GM12878 (cell line): ENCODE data around the gene LPIN1. TPM values are rescaled to one million over a fixed set of nuclear protein-coding genes. Genes with fewer than 3 reads are reported as not detected.

ENCODE experiments used
- ATAC-seq: fragments of 200-7000 bp; cut with Tn5 transposase; 3 replicates; pipeline ENCODE4 v1.9.1; 2020; ENCODE audit warnings: mild to moderate bottlenecking, moderate library complexity
- BruUV-seq: library from RNA; stranded (reverse); fragments of 400-500 nt; replicated peaks from 2 replicates; lab custom pipeline; 2021; lab: Mats Ljungman, UMichigan
- CTCF ChIA-PET: fragments of 300-600 bp; sonication (Branson Sonifier 250); formaldehyde crosslinking; extraction: SDS; loops from one replicate; lab custom pipeline; 2021; ENCODE audit warnings: inconsistent platforms; lab: Yijun Ruan, JAX
- POLR2A ChIA-PET: fragments of 350-600 bp; formaldehyde crosslinking; extraction: SDS; loops from one replicate; lab custom pipeline; 2021; ENCODE audit warnings: inconsistent platforms; lab: Charles Lee
- RAD21 ChIA-PET: fragments of 300-600 bp; sonication (Branson Sonifier 250); formaldehyde crosslinking; loops from one replicate; lab custom pipeline; 2023; ENCODE audit warnings: antibody characterized with exemption; ENCODE audit not compliant: unreplicated experiment; lab: Charles Lee
- SMC1A ChIA-PET: fragments of 300-600 bp; sonication (Branson Sonifier 250); formaldehyde crosslinking; loops from one replicate; lab custom pipeline; 2023; ENCODE audit not compliant: unreplicated experiment, uncharacterized antibody; lab: Charles Lee
- DNase-seq: peaks from one replicate; pipeline ENCODE4 v3.0.0-alpha.2; 2011; ENCODE audit warnings: low read depth, low spot score
- FAIRE-seq: peaks from 3 replicates; lab custom pipeline; 2011; peaks lifted over from hg19 to GRCh38; lab: Jason Lieb, UNC
- H2AFZ ChIP-seq: 2 replicates; pipeline ENCODE4 v1.6.0; 2011; ENCODE audit warnings: low read depth, low read length, control low read depth; ENCODE audit not compliant: control insufficient read depth
- H3K27ac ChIP-seq: 2 replicates; pipeline ENCODE4 v1.5.1; 2011; ENCODE audit warnings: control low read depth; ENCODE audit not compliant: control insufficient read depth, insufficient read depth
- H3K27me3 ChIP-seq, 2 experiments: replicated peaks in 1 of 2; 2 replicates each; pipeline versions ENCODE4 v1.6.0 to v1.6.1; 2011; ENCODE audit warnings: low read length in 1 of 2; ENCODE audit not compliant: control insufficient read depth in 2 of 2, insufficient read depth in 2 of 2
- H3K36me3 ChIP-seq, 2 experiments: 2 replicates each; pipeline ENCODE4 v1.5.1; 2011; ENCODE audit warnings: low read length in 1 of 2; ENCODE audit not compliant: control insufficient read depth in 2 of 2, insufficient read depth in 2 of 2
- H3K4me1 ChIP-seq: 2 replicates; pipeline ENCODE4 v1.6.1; 2011; ENCODE audit warnings: mild to moderate bottlenecking, low read length, moderate library complexity, mixed read lengths; ENCODE audit not compliant: control insufficient read depth, insufficient read depth
- H3K4me2 ChIP-seq: 2 replicates; pipeline ENCODE4 v1.6.0; 2011; ENCODE audit warnings: control low read depth; ENCODE audit not compliant: control insufficient read depth, insufficient read depth
- H3K4me3 ChIP-seq: fragments of 200-600 bp; sonication (generic); 2 replicates; pipeline ENCODE4 v1.5.1; 2016
- H3K79me2 ChIP-seq: 2 replicates; pipeline ENCODE4 v1.6.0; 2011; ENCODE audit warnings: low read length; ENCODE audit not compliant: control insufficient read depth, insufficient read depth
- H3K9ac ChIP-seq: 2 replicates; pipeline ENCODE4 v1.8.0; 2011; ENCODE audit warnings: low read length, control low read depth, mixed read lengths; ENCODE audit not compliant: control insufficient read depth, insufficient read depth
- H3K9me3 ChIP-seq: replicated peaks from 3 replicates; pipeline ENCODE4 v1.5.1; 2011; ENCODE audit warnings: mild to moderate bottlenecking, low read length; ENCODE audit not compliant: control insufficient read depth, insufficient read depth
- H4K20me1 ChIP-seq: 2 replicates; pipeline ENCODE4 v1.6.0; 2011; ENCODE audit not compliant: control insufficient read depth, insufficient read depth
- BCLAF1 ChIP-seq: fragments of 450-650 bp; IDR thresholded peaks from 2 replicates; pipeline ENCODE4 v1.6.1; 2017; ENCODE audit warnings: antibody characterized with exemption, mild to moderate bottlenecking, moderate library complexity
- BRCA1 ChIP-seq: IDR thresholded peaks from 2 replicates; pipeline ENCODE4 v1.6.1; 2011; ENCODE audit warnings: low read depth, low read length, improper control_type of control experiment
- CHD2 ChIP-seq: IDR thresholded peaks from 2 replicates; pipeline ENCODE4 v1.6.1; 2011; ENCODE audit warnings: low read depth, low read length, improper control_type of control experiment, borderline replicate concordance
- CREM ChIP-seq: IDR thresholded peaks from 2 replicates; pipeline ENCODE4 v1.6.1; 2014; ENCODE audit warnings: antibody characterized with exemption, low read depth
- EED ChIP-seq: sonication (generic); IDR thresholded peaks from 2 replicates; pipeline ENCODE4 v1.6.1; 2016; ENCODE audit warnings: antibody characterized with exemption, low read depth
- GATAD2B ChIP-seq: fragments of 450-650 bp; conservative IDR thresholded peaks from 2 replicates; pipeline ENCODE4 v1.6.1; 2017; ENCODE audit warnings: low read depth, mild to moderate bottlenecking, moderate library complexity
- JUNB ChIP-seq: IDR thresholded peaks from 2 replicates; pipeline ENCODE4 v1.6.1; 2016; ENCODE audit warnings: antibody characterized with exemption, mild to moderate bottlenecking
- KAT2A ChIP-seq: conservative IDR thresholded peaks from 2 replicates; pipeline ENCODE4 v1.6.1; 2011; ENCODE audit warnings: low read depth, low read length; ENCODE audit not compliant: control insufficient read depth
- POLR2AphosphoS2 ChIP-seq: IDR thresholded peaks from 2 replicates; pipeline ENCODE4 v1.6.1; 2011; ENCODE audit warnings: low read depth, mild to moderate bottlenecking, low read length, improper control_type of control experiment, moderate library complexity
- POLR2AphosphoS5 ChIP-seq: IDR thresholded peaks from 2 replicates; pipeline ENCODE4 v1.6.1; 2011; ENCODE audit warnings: mild to moderate bottlenecking, low read length, inconsistent platforms
- RAD21 ChIP-seq: IDR thresholded peaks from 2 replicates; pipeline ENCODE4 v1.6.1; 2011; ENCODE audit warnings: mild to moderate bottlenecking, low read depth, low read length, moderate library complexity; ENCODE audit not compliant: insufficient read depth
- STAT1 ChIP-seq: fragments of 450-650 bp; conservative IDR thresholded peaks from 2 replicates; pipeline ENCODE4 v1.6.1; 2014; ENCODE audit warnings: antibody characterized with exemption, mild to moderate bottlenecking
- ZBED1 ChIP-seq: IDR thresholded peaks from 2 replicates; pipeline ENCODE4 v1.6.1; 2016; ENCODE audit warnings: borderline replicate concordance
- ZBTB33 ChIP-seq: fragments of 450-650 bp; IDR thresholded peaks from 2 replicates; pipeline ENCODE4 v1.6.1; 2017; ENCODE audit warnings: mild to moderate bottlenecking
- ZSCAN29 ChIP-seq: fragments of 450-650 bp; IDR thresholded peaks from 2 replicates; pipeline ENCODE4 v1.6.1; 2017; ENCODE audit warnings: mild to moderate bottlenecking, moderate library complexity
- in situ Hi-C: fragments of 300-500 bp; cut with MboI; formaldehyde crosslinking; loops from 9 replicates; pipeline ENCODE4 v1.14.3; 2018; ENCODE audit warnings: mixed read lengths
- intact Hi-C: fragments of 100-400 bp; cut with micrococcal nuclease; formaldehyde crosslinking; loops from one replicate; pipeline ENCODE4 v1.14.2; 2022; ENCODE audit not compliant: unreplicated experiment
- polyA plus RNA-seq, 11 experiments: library from polyadenylated mRNA; depleted of rRNA in 4 of 11; unstranded in 6 of 11; stranded (reverse) in 5 of 11; fragments of >200 nt; fragmentation: Nextera tagmentation in 4 of 11; fragmentation: Illumina TruSeq in 1 of 11; extraction: Ambion mirVana in 4 of 11; extraction: Trizol in 1 of 11; gene quantifications; 1 replicate in 1 of 11; 2 replicates in 10 of 11; pipeline versions ENCODE4 v1.2.1 to v1.2.3, GENCODE V29; 2011 to 2016; ENCODE audit warnings: inconsistent platforms in 2 of 11, missing spikeins in 2 of 11, low read depth in 1 of 11
- total RNA-seq, 4 experiments: library from RNA; depleted of rRNA in 3 of 4; stranded (reverse); fragments of >200 nt in 3 of 4; fragmentation: Illumina TruSeq in 1 of 4; extraction: Trizol in 1 of 4; gene quantifications; 2 replicates each; pipeline versions ENCODE4 v1.2.1 to v1.2.3, GENCODE V29; 2013 to 2021
- TF ChIP-seq, protein P1 (sequence below): fragments of 450-650 bp; IDR thresholded peaks from 2 replicates; pipeline ENCODE4 v1.6.1; 2017; ENCODE audit warnings: low read depth, mild to moderate bottlenecking, moderate library complexity
- TF ChIP-seq, protein P2 (sequence below): fragments of 450-650 bp; formaldehyde crosslinking; IDR thresholded peaks from 2 replicates; pipeline ENCODE4 v1.4.0; 2022; ENCODE audit warnings: mild to moderate bottlenecking, moderate library complexity

The LPIN1 gene
- total and polyA plus RNA-seq, 10 of the 15 experiments (the other 5 are each of a cell fraction or from before 2014, with no cell fraction given): 18.8 to 82.5 (median 50.3) TPM

DNA sequence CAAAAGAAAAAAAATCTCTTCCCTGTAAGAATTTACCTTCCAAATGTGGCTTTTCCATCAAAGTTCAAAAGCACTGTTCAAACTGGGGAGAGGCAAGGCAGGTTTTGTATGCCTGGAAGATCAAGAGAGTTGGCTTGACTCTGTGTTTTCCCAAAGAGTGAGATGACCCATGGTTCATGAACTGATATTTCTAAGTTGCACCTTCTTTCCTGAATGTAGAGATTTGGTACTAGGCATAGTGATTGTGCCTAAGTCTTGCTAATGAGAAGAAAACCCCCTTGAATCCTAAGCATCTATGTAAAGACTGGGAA is 23.4 kb upstream of the LPIN1 start:
- DNase-seq (no peak), FAIRE-seq (no peak), ATAC-seq (no peak)
- ChIA-PET RAD21 (no interaction called here), CTCF (interaction anchor here (1.4 kb wide), 1 partner anchor 58 kb away, joined by 7 read pairs; no protein-coding TSS in a partner anchor), POLR2A (no interaction called here), SMC1A (no interaction called here)
- no peak overlapping the region for H3K4me2 ChIP-seq
- H3K27ac ChIP-seq: no peak overlapping the region
- intact Hi-C loops: no loop called here
- BruUV-seq: no TSS peak
- TF ChIP-seq POLR2AphosphoS2 (no peak), BRCA1 (no peak), ZBED1 (no peak), POLR2AphosphoS5 (no peak), ZSCAN29 (no peak), ZBTB33 (no peak), JUNB (no peak), STAT1 (no peak), BCLAF1 (no peak), CHD2 (no peak), GATAD2B (no peak), RAD21 (no peak), CREM (no peak), KAT2A (no peak), EED (no peak)
- TF ChIP-seq, protein P1, sequence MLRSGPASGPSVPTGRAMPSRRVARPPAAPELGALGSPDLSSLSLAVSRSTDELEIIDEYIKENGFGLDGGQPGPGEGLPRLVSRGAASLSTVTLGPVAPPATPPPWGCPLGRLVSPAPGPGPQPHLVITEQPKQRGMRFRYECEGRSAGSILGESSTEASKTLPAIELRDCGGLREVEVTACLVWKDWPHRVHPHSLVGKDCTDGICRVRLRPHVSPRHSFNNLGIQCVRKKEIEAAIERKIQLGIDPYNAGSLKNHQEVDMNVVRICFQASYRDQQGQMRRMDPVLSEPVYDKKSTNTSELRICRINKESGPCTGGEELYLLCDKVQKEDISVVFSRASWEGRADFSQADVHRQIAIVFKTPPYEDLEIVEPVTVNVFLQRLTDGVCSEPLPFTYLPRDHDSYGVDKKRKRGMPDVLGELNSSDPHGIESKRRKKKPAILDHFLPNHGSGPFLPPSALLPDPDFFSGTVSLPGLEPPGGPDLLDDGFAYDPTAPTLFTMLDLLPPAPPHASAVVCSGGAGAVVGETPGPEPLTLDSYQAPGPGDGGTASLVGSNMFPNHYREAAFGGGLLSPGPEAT: no peak
- TF ChIP-seq, protein P2, sequence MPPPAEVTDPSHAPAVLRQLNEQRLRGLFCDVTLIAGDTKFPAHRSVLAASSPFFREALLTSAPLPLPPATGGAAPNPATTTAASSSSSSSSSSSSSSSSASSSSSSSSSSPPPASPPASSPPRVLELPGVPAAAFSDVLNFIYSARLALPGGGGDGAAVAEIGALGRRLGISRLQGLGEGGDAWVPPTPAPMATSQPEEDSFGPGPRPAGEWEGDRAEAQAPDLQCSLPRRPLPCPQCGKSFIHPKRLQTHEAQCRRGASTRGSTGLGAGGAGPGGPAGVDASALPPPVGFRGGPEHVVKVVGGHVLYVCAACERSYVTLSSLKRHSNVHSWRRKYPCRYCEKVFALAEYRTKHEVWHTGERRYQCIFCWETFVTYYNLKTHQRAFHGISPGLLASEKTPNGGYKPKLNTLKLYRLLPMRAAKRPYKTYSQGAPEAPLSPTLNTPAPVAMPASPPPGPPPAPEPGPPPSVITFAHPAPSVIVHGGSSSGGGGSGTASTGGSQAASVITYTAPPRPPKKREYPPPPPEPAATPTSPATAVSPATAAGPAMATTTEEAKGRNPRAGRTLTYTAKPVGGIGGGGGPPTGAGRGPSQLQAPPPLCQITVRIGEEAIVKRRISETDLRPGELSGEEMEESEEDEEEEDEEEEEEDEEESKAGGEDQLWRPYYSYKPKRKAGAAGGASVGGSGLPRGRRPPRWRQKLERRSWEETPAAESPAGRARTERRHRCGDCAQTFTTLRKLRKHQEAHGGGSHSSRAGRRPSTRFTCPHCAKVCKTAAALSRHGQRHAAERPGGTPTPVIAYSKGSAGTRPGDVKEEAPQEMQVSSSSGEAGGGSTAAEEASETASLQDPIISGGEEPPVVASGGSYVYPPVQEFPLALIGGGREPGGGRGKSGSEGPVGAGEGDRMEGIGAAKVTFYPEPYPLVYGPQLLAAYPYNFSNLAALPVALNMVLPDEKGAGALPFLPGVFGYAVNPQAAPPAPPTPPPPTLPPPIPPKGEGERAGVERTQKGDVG (CRISPR knock-in tag): no peak
- no peaks in the 10 kb centered on the region for H4K20me1 ChIP-seq
- no peak overlapping the region for H2AFZ ChIP-seq
- no peaks in the 10 kb centered on the region for H3K4me1 ChIP-seq
- H3K79me2 ChIP-seq: no peaks in the 10 kb centered on the region
- H3K4me3 ChIP-seq: no peak overlapping the region
- H3K9me3 ChIP-seq: no peaks in the 10 kb centered on the region
- in situ Hi-C loops: no loop called here
- peaks cover 2 to 12% of the 10 kb centered on the region in 2 experiments; a peak in 2 of 4 replicates for H3K27me3 ChIP-seq
- H3K36me3 ChIP-seq: no peaks in the 10 kb centered on the region
- no peak overlapping the region for H3K9ac ChIP-seq
